Coronary artery (tissue), 2 donors: Measurements from ENCODE around the gene PRTFDC1.
"Not testable (repeated sequence)": the region's sequence is repeated elsewhere in the genome, so short reads cannot be mapped to it uniquely, and the experiment has no call there.

ENCODE experiments used
- DNase-seq: peaks from one replicate; pipeline ENCODE4 v3.0.0-alpha.2; 2017; ENCODE audit warnings: low spot score
- H3K27ac ChIP-seq, 2 donors: fragments of 200-600 bp; sonication (generic); one replicate each; pipeline ENCODE4 v1.5.1; 2016 to 2019
- H3K4me3 ChIP-seq: fragments of 200-600 bp; sonication (generic); 2 replicates; pipeline ENCODE4 v1.5.1; 2016; ENCODE audit warnings: mild to moderate bottlenecking, moderate library complexity
- TF ChIP-seq, protein P1 (sequence below): fragments of 200-600 bp; sonication (generic); IDR thresholded peaks from one replicate; pipeline ENCODE4 v1.5.1; 2019; ENCODE audit warnings: antibody characterized with exemption

The PRTFDC1 gene

DNA sequence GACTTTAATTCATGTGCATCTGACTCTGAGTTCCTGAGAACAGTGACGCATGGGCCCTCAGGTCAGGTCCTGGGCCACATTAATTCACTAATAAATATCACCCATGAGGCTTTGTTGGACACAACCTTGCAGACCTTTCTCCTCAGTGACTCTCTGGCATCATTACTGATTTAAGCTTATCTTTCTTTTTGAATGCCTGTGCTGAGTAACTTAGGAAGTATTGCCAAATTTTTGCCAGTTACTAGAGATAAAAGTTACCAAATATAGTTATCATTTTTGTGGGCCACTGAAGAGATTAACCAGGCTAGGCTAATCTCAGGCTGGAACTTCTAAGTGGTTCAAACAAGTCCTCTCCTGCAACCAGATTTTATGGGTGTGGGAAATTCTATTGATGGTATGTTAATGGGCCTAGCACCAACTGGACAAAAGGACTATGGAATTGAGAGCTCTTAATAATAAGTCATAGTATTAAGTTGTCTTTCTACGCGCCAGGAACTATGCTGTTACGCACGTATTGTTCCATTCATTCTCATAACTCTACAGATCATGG lies 28.8 kb upstream of the PRTFDC1 start:
- DNase-seq = no peak

GRCh38 chr10:24979685-24980084 lies 27.3 kb upstream of the PRTFDC1 start:
- TF ChIP-seq, protein P1, sequence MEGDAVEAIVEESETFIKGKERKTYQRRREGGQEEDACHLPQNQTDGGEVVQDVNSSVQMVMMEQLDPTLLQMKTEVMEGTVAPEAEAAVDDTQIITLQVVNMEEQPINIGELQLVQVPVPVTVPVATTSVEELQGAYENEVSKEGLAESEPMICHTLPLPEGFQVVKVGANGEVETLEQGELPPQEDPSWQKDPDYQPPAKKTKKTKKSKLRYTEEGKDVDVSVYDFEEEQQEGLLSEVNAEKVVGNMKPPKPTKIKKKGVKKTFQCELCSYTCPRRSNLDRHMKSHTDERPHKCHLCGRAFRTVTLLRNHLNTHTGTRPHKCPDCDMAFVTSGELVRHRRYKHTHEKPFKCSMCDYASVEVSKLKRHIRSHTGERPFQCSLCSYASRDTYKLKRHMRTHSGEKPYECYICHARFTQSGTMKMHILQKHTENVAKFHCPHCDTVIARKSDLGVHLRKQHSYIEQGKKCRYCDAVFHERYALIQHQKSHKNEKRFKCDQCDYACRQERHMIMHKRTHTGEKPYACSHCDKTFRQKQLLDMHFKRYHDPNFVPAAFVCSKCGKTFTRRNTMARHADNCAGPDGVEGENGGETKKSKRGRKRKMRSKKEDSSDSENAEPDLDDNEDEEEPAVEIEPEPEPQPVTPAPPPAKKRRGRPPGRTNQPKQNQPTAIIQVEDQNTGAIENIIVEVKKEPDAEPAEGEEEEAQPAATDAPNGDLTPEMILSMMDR = no peak
- no peak overlapping the region for H3K4me3 ChIP-seq
- H3K27ac ChIP-seq = no peak overlapping the region
- DNase-seq = no peak

More for the DNA sequence above, 28.8 kb upstream of the PRTFDC1 start:
- TF ChIP-seq, protein P1 = no peak
- no peak overlapping the region for H3K4me3 ChIP-seq
- H3K27ac ChIP-seq = peak overlapping the region in 1 of 2 donors; percentile 24

GRCh38 chr10:24974976-24975375 lies 22.6 kb upstream of the PRTFDC1 start:
- DNase-seq = no peak
- Histone ChIP-seq H3K4me3 (no peak overlapping the region), H3K27ac (peak overlapping the region; percentile 36 to 73)
- TF ChIP-seq, protein P1 = no peak

GRCh38 chr10:24973163-24973562 lies 20.8 kb upstream of the PRTFDC1 start:
- no peak for DNase-seq
- H3K27ac ChIP-seq = no peak overlapping the region
- TF ChIP-seq, protein P1 = no peak
- H3K4me3 ChIP-seq = no peak overlapping the region

DNA sequence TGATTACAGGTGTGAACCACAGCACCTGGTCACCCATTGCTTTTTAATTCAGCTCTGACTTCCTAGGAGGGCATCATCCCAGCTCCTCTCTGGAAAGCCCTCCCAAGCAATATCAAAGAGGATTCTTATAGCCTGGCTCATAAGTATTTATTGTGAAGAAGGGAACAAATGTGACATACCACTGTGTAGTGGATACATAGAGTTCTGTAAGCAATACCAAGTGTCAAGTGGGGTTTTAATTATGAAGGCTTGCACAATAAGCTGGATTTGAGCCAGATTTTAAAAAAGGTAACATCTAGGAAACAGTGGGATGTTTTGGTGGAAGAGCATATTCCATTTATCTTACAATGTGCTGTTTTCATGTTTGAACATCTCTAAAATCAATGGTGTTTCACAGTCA lies 19.0 kb upstream of the PRTFDC1 start:
- TF ChIP-seq, protein P1 = no peak
- Histone ChIP-seq H3K27ac (no peak overlapping the region), H3K4me3 (no peak overlapping the region)
- no peak for DNase-seq

- TF ChIP-seq, protein P1 = no peak
- no peak overlapping the region for H3K27ac ChIP-seq
- H3K4me3 ChIP-seq = no peak overlapping the region
- DNase-seq = no peak
These were observed 17.5 kb upstream of the PRTFDC1 start for GRCh38 chr10:24969841-24970281.

DNA sequence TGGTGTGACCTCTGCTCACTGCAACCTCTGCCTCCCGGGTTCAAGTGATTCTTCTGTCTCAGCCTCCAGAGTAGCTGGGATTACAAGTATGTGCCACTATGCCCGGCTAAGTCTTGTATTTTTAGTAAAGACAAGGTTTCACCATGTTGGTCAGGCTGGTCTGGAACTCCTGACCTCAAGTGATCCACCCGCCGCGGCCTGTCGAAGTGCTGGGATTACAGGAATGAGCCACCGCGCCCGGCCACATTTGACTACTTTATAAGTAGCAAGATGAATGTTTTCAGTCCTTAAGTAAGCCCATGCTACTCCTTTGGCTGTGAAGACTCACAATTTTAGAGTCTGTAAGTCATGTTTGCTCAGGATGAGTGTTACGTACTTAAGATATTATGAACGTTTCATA lies 16.5 kb upstream of the PRTFDC1 start:
- not testable (repeated sequence) for H3K27ac ChIP-seq, DNase-seq, H3K4me3 ChIP-seq
